SJCRH30 (cell line): Measurements from ENCODE around the gene NSUN4. TPM values are rescaled to one million over a fixed set of nuclear protein-coding genes. Genes with fewer than 3 reads are reported as not detected.

Source experiments
- DNase-seq, 2 experiments: peaks; one replicate each; pipeline ENCODE4 v3.0.0-alpha.2; 2015 to 2020
- H3K27ac ChIP-seq: fragments of 250-450 bp; sonication (Bioruptor Pico); 2 replicates; pipeline ENCODE4 v1.5.1; 2020; ENCODE audit warnings: mild to moderate bottlenecking, moderate library complexity
- H3K27me3 ChIP-seq: fragments of 250-450 bp; sonication (Bioruptor Pico); 2 replicates; pipeline ENCODE4 v1.5.1; 2020; ENCODE audit warnings: mild to moderate bottlenecking, moderate library complexity
- H3K36me3 ChIP-seq: fragments of 250-450 bp; sonication (Bioruptor Pico); 2 replicates; pipeline ENCODE4 v1.5.1; 2020; ENCODE audit warnings: mild to moderate bottlenecking, moderate library complexity
- H3K4me1 ChIP-seq: fragments of 250-450 bp; sonication (Bioruptor Pico); 2 replicates; pipeline ENCODE4 v1.5.1; 2020; ENCODE audit warnings: mild to moderate bottlenecking, moderate library complexity
- H3K4me3 ChIP-seq: fragments of 250-450 bp; sonication (Bioruptor Pico); 2 replicates; pipeline ENCODE4 v1.5.1; 2020; ENCODE audit warnings: mild to moderate bottlenecking, moderate library complexity
- H3K9me3 ChIP-seq: fragments of 250-450 bp; sonication (Bioruptor Pico); replicated peaks from 2 replicates; pipeline ENCODE4 v1.5.1; 2020; ENCODE audit warnings: mild to moderate bottlenecking, moderate library complexity
- total RNA-seq: library from RNA; depleted of rRNA; stranded (reverse); fragments of >200 nt; shearing (Covaris generic); gene quantifications from 2 replicates; pipeline ENCODE4 v1.2.3, GENCODE V29; 2014; rRNA removed

Gene NSUN4
- 23.7 TPM in 2 replicates for total RNA-seq

DNA sequence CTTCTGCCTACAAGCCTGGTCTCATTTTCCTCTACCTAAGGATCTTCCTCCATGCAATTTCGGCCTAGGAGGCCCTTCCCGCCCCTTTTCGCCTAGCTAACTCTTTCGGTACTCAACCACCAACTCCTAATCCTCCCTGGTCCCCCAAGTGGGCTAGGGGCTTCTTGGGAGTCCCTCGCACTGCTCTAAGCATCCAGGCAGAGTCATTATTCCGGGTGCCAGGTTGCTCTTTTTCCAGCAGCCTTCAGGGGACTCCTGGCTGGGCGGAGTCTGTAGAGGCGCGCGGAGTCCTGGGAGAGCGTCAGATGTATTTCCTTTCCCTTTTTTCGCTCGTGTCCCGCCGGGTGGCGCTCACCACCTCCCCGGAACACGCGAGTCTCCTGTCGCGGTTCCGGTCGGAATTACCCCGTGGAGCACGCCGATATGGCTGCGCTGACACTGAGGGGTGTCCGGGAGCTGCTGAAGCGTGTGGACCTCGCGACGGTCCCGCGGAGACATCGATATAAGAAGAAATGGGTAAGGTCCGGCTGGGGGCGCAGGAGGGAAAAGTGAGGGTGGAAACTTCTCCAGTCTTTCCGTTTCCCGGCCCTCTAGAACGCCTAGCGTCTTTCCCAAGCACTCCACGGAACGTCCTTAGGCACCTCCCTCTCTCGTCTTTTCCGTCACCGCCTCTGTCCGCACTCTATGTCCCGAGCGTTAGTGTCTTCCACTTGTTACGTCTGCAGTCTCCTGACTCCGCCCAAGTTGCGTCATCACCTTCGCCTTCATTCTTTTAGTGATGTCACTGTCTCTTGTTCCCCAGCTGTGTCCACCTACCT is at the start of gene NSUN4:
Gene NSUN4, plus strand, starts transcription at position 404 of the 818 bp plus-strand sequence. Its CDS starts 20 bp downstream, at position 424.
- peak; percentile 95 to 97 for DNase-seq
- H3K9me3 ChIP-seq: no peaks in the 10 kb centered on the region
- no peaks in the 10 kb centered on the region for H3K4me1 ChIP-seq
- H3K27ac ChIP-seq: peak within 1 kb of the TSS; percentile 80
- H3K27me3 ChIP-seq: no peaks in the 10 kb centered on the region
- H3K4me3 ChIP-seq: peak within 1 kb of the TSS; percentile 75
- peaks cover 6% of the 10 kb centered on the region for H3K36me3 ChIP-seq

DNA sequence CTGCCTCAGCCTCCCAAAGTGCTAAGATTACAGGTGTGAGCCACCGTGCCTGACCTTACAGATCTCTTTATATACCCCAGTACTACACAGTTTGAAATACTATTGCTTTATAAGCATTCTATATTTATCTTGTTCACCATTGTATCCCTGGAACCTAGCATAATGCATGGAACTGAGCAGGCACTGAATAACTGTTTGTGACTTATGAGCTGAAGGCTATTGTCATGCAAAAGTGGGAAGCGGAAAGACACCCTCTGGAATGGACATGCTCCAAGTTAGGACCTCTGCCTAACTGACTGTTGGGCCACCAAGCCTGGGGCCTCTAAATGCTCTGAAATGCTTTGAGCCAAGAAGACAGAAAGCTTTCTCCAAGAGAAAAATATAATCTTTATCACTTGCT is 45.3 kb upstream of the NSUN4 start:
- H3K36me3 ChIP-seq: peaks cover 67% of the 10 kb centered on the region

DNA sequence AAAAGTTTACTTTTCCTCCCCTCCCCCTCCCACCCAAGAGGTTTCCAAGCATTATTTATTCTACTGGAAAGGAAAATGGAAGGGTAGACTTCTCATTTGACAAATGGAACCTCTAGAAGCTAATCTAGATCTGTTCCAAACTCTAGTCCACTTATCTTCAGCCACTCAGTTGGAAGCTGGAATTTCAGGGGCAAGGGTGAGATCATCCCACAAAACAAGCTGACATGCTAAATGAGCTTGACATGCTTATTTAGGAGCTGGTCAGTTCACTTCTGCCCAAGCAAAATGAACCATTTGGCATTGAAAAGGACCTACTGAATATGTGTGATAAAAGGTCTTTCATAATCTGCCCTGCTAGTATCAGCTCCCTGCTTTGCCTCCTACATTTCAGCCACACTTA is 42.2 kb upstream of the NSUN4 start:
- Histone ChIP-seq H3K27ac (peak overlapping the region; percentile 45), H3K4me1 (peaks cover 8% of the 10 kb centered on the region), H3K27me3 (no peaks in the 10 kb centered on the region), H3K36me3 (peaks cover 52% of the 10 kb centered on the region), H3K4me3 (no peak overlapping the region), H3K9me3 (no peaks in the 10 kb centered on the region)
- peak in 1 of 2 experiments; percentile 40 for DNase-seq

More for the DNA sequence above, 45.3 kb upstream of the NSUN4 start:
- H3K4me1 ChIP-seq: peaks cover 8% of the 10 kb centered on the region
- no peak overlapping the region for H3K27ac ChIP-seq
- H3K4me3 ChIP-seq: no peak overlapping the region
- DNase-seq: no peak
- H3K27me3 ChIP-seq: no peaks in the 10 kb centered on the region
- no peaks in the 10 kb centered on the region for H3K9me3 ChIP-seq

DNA sequence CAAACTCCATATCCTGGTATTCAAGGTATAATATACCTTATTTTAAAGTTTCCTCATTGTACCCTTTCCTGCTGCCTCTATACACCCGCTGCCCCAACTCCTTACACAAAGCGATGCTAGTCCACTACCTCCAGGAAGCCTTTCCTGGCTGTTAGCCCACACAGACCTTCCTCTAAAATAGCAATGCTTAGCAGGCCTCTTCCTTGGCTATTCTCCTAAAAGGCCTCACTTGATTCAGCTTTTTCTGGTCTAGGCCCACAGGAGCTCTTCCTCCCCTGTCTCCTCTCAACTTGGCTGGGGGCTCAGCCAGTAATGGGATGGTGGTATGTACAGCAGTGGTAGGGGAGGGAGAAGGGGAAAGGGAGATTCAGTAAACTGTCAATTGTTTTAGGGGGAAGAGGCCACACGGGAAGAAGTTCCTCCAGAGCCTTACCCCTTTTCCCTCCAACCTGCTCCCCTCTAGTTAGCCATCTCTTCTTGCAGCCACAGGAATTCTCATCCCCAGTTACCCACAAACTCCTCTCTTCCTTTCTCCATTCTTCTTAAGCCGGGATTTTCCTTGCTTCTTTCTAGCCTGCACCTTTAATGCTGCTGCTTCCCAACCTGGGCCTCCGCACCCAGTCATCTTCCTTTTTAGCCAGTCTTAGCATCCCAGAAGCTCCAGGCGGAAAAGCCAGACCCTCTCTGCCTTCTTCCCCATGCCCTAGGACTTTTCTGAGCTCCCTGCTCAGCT is 39.8 kb upstream of the NSUN4 start:
- no peaks in the 10 kb centered on the region for H3K9me3 ChIP-seq
- no peaks in the 10 kb centered on the region for H3K27me3 ChIP-seq
- peaks cover 8% of the 10 kb centered on the region for H3K4me1 ChIP-seq
- H3K4me3 ChIP-seq: peak overlapping the region; percentile 80
- H3K27ac ChIP-seq: peak overlapping the region; percentile 98
- DNase-seq: no peak
- H3K36me3 ChIP-seq: peaks cover 27% of the 10 kb centered on the region

DNA sequence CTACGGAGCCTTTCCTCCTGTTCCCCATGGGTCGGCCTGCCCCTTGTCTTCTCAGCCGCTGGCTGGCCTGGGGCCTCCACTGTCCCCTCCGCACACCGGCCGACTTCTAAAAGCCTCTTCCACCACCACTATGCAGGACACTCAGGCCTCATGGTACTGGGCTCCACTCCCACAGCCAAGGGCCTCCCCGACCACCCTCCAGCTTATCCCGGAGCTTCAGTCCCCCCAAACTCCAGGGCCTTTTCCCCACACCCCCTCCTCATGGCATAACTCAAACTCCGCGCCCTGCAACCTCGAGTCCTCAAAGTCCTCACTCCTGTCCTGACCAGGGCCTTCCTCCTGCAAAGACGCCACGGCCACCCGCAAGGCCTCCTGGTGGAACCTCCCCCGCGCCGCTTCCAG is 39.2 kb upstream of the NSUN4 start:
- no peak for DNase-seq
- peak overlapping the region; percentile 98 for H3K27ac ChIP-seq
- H3K36me3 ChIP-seq: peaks cover 21% of the 10 kb centered on the region
- H3K4me3 ChIP-seq: peak overlapping the region; percentile 80
- no peaks in the 10 kb centered on the region for H3K9me3 ChIP-seq
- H3K27me3 ChIP-seq: no peaks in the 10 kb centered on the region
- H3K4me1 ChIP-seq: peaks cover 8% of the 10 kb centered on the region

DNA sequence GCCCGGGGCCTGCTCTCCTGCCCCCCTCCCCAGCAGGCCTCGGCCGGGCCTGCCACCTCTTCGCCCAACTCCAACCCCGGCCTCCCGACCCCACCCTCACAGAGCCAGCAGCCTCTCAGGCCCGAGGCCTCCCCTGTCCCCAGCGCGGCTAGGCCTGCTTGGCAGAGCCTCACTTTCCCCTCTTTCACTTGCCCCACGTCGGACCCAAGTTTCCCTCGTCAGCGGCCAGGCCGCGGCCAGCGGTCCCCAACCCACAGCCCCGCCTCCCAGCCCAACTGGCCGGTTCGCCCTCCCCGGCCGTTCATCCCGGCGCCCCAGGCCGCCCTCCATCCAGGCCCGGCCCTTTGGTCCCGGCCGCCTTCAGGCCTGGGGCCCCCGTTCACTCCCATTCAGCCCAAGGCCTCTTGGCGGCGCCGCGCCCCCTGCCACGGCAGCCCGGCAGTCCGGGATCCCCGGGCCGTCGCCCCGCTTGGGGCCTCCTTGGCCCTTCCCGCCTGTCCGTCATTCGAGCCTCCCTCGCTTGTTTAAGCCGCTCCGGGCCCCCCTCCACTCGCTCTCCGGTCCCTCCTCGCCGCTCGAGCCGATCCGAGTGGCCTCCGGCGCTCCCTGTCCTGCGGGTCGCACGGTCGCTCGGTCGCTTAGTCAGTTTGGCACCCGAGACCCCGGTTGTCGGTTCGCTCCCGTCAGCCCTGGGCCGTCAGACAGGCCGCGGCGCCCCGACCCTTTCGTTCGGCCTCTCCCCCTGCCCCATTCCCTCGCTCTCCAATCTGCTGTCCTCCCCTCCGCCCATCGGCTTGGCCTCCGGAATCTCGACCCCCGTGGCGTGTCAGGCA is 38.6 kb upstream of the NSUN4 start:
- Histone ChIP-seq H3K4me3 (peak overlapping the region; percentile 80), H3K9me3 (no peaks in the 10 kb centered on the region), H3K4me1 (peaks cover 8% of the 10 kb centered on the region), H3K27me3 (no peaks in the 10 kb centered on the region), H3K27ac (peak overlapping the region; percentile 98), H3K36me3 (peaks cover 19% of the 10 kb centered on the region)
- peak; percentile 71 to 72 for DNase-seq

DNA sequence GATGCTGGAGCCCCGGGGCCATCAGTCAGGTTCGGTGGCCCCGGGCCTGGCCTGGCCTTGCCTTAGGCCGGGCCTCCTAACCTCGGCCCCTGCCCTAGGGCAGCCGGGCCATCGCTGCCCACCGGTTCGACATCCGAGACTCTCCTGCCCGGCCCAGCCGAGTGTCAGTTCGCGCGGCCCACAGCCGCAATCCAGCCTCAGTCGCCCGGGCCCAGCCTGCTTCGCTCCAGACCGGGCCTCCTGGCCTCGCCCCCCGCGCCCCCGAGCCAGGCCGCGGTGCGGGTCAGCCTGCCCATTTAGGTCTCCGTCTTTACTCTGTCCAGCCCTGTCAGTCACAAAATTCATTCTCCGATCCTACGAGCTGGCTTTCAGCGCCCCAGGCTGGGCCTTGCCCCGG is 38.0 kb upstream of the NSUN4 start:
- Histone ChIP-seq H3K27ac (peak overlapping the region; percentile 98), H3K36me3 (peaks cover 17% of the 10 kb centered on the region), H3K27me3 (no peaks in the 10 kb centered on the region), H3K4me3 (peak overlapping the region; percentile 80), H3K9me3 (no peaks in the 10 kb centered on the region), H3K4me1 (peaks cover 8% of the 10 kb centered on the region)
- no peak for DNase-seq

DNA sequence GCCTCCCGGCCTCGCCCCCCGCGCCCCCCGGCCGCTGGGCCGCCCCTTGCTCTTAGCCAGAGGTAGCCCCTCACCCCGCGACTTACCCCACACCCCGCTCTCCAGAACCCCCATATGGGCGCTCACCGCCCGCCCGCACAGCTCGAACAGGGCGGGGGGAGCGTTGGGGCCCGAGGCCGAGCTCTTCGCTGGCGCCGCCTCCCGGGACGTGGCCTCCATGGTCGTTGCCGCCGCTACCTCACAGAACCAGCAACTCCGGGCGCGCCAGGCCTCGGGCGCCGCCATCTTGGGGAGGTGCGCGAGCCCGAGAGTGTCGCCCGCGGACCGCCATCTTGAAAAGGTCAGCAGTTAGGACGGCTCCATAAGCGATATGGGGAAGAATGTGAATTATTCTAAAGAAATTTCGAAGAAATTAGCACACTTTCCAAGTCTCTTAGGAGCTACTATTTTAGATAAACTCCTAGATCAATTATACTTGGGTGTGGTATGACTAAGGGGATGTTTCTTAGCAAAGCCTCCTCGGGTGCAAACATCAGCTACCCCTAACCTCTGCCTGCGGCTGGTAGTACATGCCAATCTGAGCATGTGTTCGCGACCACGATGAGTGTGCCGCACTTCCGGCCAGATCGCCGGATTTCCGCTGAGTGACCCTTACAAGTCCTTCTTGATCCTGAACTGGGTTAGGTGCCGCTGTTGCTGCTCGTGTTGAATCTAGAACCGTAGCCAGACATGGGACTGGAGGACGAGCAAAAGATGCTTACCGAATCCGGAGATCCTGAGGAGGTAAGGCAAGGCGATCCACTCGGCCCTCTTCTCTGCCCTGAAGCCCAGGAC is 37.4 kb upstream of the NSUN4 start, which contains the start of the genes LRRC41 and UQCRH:
Gene LRRC41, minus strand, starts transcription at position 579 of the 834 bp plus-strand sequence. Its CDS starts 294 bp downstream, at position 285.
Gene UQCRH, plus strand, starts transcription at position 661 of the 834 bp plus-strand sequence. Its CDS starts 69 bp downstream, at position 730.
- Histone ChIP-seq H3K4me1 (peaks cover 8% of the 10 kb centered on the region), H3K36me3 (peaks cover 16% of the 10 kb centered on the region), H3K27ac (peak within 1 kb of the TSS; percentile 98), H3K4me3 (peak within 1 kb of the TSS; percentile 80), H3K27me3 (no peaks in the 10 kb centered on the region), H3K9me3 (no peaks in the 10 kb centered on the region)
- peak; percentile 97 to 98 for DNase-seq

DNA sequence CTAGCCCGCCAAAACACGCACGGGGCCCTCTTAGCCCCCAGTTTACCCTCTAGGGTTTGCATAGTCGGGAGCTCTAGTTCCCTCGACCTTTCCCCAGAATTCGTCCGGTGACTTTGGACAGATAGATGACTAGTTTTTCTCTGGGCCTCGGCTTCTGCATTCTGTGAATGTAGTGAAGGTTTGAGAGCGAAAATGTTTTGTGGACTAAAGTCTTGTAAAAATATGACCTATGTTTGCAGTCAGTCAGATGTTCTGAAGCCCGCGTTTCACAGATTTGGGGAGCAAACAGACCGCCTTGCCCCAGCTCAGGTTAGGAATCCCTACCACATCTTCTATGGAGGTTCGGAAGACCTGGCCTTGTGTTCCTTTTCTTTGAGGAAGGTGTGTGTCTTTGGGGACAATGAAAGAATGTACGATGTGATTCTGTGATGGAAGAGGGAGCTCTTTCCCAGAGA is 36.7 kb upstream of the NSUN4 start:
- Histone ChIP-seq H3K9me3 (no peaks in the 10 kb centered on the region), H3K4me1 (peaks cover 1% of the 10 kb centered on the region), H3K4me3 (peak overlapping the region; percentile 80), H3K36me3 (peaks cover 21% of the 10 kb centered on the region), H3K27me3 (no peaks in the 10 kb centered on the region), H3K27ac (peak overlapping the region; percentile 98)
- DNase-seq: no peak

DNA sequence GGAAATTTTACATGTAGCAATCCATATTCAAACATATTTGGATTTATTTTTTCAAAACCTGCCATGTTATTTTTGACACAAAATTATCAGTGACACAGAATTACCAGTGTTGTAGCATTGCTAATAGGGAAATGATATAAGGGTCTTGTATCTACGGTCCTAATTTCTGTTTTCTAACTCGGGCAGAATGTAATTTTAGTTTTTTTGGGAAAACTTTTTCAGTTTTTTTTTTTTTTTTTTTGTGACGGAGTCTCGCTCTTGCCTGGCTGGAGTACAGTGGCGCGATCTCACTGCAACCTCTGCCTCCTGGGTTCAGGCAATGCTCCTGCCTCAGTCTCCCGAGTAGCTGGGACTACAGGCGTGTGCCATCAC is 34.5 kb upstream of the NSUN4 start:
- Histone ChIP-seq H3K4me1 (no peaks in the 10 kb centered on the region), H3K9me3 (no peaks in the 10 kb centered on the region), H3K27me3 (no peaks in the 10 kb centered on the region), H3K36me3 (peaks cover 39% of the 10 kb centered on the region), H3K27ac (no peak overlapping the region), H3K4me3 (no peak overlapping the region)
- no peak for DNase-seq

DNA sequence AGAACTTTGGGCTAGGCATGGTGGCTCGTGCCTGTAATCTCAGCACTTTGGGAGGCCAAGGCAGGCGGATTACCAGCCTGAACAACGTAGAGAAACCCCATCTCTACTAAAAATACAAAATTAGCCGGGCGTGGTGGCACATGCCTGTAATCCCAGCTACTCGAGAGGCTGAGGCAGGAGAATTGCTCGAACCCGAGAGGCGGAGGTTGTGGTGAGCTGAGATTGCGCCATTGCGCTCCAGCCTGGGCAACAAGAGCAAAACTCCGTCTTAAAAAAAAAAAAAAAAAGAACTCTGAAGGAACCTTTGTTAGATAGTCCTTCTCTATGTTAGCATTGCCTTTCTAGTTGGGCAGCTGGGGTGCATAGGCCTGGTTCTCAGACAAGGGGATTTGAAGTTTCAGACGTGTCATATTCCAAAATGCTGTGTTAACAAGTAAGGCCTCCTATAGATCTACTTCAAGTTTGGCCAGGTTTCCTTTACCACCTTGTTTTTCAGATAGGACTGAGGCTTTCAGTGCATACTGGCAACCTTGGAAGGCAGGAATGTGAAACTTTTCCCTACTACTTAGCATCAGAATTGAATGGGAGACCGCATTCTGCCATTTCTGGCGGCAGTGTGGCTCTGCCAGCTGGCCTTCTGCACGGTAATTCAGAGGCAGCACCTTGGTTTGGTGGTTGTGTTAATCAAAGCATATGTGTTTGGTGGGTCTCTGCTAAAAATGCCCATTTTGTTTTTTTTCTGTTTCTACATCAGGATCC is 31.0 kb upstream of the NSUN4 start:
- no peaks in the 10 kb centered on the region for H3K4me1 ChIP-seq
- no peak overlapping the region for H3K4me3 ChIP-seq
- no peak for DNase-seq
- H3K9me3 ChIP-seq: no peaks in the 10 kb centered on the region
- H3K27ac ChIP-seq: no peak overlapping the region
- peaks cover 71% of the 10 kb centered on the region for H3K36me3 ChIP-seq
- no peaks in the 10 kb centered on the region for H3K27me3 ChIP-seq

DNA sequence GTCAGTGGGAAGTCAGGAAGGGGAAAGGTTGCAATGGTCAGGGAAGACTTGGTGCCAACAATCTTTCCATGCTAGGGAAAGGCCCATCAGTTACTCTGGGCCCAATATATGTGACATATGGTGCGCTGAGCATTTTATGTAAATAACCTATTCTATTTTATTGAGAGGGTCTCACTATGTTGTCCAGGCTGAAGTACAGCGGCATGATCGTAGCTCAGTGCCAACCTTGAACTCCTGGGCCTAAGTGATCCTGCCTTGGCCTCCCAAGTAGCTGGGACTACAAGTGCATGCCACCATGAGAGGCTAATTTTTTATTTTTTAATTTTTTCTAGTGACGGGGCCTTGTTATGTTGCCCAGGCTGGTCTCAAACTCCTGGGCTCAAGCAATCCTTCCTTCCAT is 30.3 kb upstream of the NSUN4 start:
- Histone ChIP-seq H3K4me1 (no peaks in the 10 kb centered on the region), H3K4me3 (no peak overlapping the region), H3K9me3 (no peaks in the 10 kb centered on the region), H3K27me3 (no peaks in the 10 kb centered on the region), H3K36me3 (peaks cover 77% of the 10 kb centered on the region), H3K27ac (no peak overlapping the region)
- no peak for DNase-seq
